ENCODE data around the gene CERCAM.
A peak's percentile ranks its signal among the peaks of the same experiment; 100 is the strongest.
"Not testable (repeated sequence)": the region's sequence is repeated elsewhere in the genome, so short reads cannot be mapped to it uniquely, and the experiment has no call there.

Gene CERCAM

DNA sequence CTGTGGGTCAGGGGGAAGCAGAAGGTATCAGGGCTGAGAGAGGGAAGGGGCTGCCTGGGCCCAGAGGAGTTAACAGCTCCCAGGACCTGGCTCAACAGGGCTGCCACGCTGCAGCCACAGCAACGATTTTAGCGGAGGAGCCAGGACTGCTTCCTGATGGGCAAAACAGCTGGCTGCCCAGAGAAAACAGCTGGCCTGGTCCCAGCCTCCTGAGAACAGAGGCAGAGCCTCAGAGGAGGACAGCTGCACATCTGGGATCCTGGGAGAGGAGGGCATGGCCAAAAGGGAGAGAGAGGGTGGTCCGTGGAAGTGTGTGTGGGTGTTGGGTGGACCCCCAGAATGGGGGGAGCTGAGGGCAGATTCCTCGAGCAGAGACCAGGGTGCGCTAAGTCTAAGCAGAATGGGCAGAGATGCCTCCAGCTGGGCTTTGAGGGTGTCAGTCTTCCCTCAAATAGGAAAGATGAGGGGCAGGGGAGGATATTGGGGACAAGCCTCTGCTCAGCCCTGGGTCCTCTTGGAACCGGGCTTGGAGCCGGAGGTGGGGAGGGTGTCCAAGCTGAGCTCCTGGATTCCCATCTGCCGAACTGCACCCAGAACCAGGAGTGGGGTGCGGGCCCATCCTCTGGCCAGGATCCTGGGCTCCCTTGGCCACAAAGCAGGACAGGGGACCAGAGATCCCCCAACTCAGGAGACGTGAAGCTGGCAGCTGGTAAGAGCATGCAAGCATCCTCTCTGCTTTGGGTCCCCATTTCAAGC lies 9.1 kb upstream of the CERCAM start:
- no peak for DNase-seq (ENCODE audit: low read depth, low spot score)
- Histone ChIP-seq H3K9ac (ENCODE audit: insufficient read length) (no peak overlapping the region), H3K27ac (no peak overlapping the region), H3K4me3 (no peak overlapping the region), H3K9me3 (ENCODE audit: low read depth, low read length) (no peaks in the 10 kb centered on the region), H3K36me3 (ENCODE audit: insufficient read depth, low read length) (no peaks in the 10 kb centered on the region)
- no peak for TF ChIP-seq POLR2AphosphoS5 (IDR thresholded peaks at IDR 0.05; ENCODE audit: borderline replicate concordance, low read depth, low read length)
- no peak for TF ChIP-seq EZH2 (IDR thresholded peaks at IDR 0.05)
- TF ChIP-seq FOXP2 (optimal IDR thresholded peaks at IDR 0.05; ENCODE audit: control extremely low read depth, extremely low read length, insufficient read depth) = no peak

DNA sequence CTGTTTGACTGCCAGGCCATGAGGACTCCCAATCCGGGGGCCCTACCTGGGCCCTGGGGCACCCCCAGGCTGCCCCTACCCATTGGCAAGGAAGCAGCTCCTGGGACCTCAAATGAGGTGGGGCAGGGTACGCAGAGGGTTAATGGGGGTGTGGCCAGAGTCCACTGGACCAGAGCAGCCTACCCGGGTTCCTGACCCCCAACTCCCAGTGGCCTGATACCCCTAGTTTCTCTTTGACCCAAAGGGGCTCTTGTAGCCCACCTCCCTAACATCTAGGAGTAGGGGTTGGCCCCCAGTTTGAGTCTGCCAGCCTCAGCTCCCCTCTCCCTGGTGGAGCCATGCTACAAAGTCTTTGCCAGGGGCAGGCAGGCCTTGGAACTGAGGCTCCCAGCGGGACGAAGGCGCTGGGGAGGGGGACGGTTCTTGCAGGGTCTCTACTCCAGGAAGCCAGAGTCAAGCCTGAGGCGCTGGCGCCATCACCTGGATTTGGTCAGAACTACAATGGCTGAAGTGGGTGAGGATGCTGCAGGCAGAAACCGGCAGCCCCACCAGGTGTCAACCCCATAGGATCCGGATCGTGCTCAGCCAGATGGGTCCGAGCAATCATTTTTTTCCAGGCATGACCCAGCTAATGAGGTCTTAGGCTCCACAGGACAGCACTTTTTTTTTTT lies 8.4 kb upstream of the CERCAM start:
- Histone ChIP-seq H3K4me3 (no peak overlapping the region), H3K27ac (no peak overlapping the region), H3K9ac (ENCODE audit: insufficient read length) (no peak overlapping the region), H3K9me3 (ENCODE audit: low read depth, low read length) (no peaks in the 10 kb centered on the region), H3K36me3 (ENCODE audit: insufficient read depth, low read length) (no peaks in the 10 kb centered on the region)
- TF ChIP-seq POLR2AphosphoS5 (IDR thresholded peaks at IDR 0.05; ENCODE audit: borderline replicate concordance, low read depth, low read length) (no peak), FOXP2 (optimal IDR thresholded peaks at IDR 0.05; ENCODE audit: control extremely low read depth, extremely low read length, insufficient read depth) (peak; percentile 15), EZH2 (IDR thresholded peaks at IDR 0.05) (no peak)
- DNase-seq (ENCODE audit: low read depth, low spot score) = no peak

- H3K4me3 ChIP-seq; H3K9ac ChIP-seq (ENCODE audit: insufficient read length); DNase-seq (ENCODE audit: low read depth, low spot score); H3K27ac ChIP-seq; H3K9me3 ChIP-seq (ENCODE audit: low read depth, low read length); H3K36me3 ChIP-seq (ENCODE audit: insufficient read depth, low read length): not testable (repeated sequence)
Measured at GRCh38 chr9:128413728-128414127, 6.9 kb upstream of the CERCAM start.

DNA sequence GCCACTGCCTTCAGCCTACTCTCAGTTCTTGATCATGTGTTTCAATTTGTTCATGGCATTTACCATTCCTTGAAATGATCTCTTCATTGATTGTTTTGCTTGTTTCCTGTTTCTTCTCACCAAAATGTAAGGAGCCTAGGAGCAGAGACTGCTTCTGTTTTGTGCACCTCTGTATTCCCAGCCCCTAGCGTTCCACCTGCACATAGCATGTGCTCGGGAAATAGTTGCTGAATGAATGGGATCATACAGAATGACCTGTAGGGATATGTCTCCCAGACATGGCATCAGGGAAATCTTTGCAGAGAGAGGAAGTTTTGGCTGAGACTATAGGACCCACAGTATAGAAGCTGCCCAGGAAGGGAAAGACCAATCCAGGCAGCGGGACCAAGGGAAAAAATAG lies 6.2 kb upstream of the CERCAM start:
- H3K4me3 ChIP-seq = no peak overlapping the region
- H3K9me3 ChIP-seq (ENCODE audit: low read depth, low read length) = no peaks in the 10 kb centered on the region
- H3K27ac ChIP-seq = no peak overlapping the region
- TF ChIP-seq POLR2AphosphoS5 (IDR thresholded peaks at IDR 0.05; ENCODE audit: borderline replicate concordance, low read depth, low read length) = no peak
- no peak for TF ChIP-seq EZH2 (IDR thresholded peaks at IDR 0.05)
- TF ChIP-seq FOXP2 (optimal IDR thresholded peaks at IDR 0.05; ENCODE audit: control extremely low read depth, extremely low read length, insufficient read depth) = no peak
- H3K36me3 ChIP-seq (ENCODE audit: insufficient read depth, low read length) = no peaks in the 10 kb centered on the region
- no peak overlapping the region for H3K9ac ChIP-seq (ENCODE audit: insufficient read length)
- no peak for DNase-seq (ENCODE audit: low read depth, low spot score)

DNA sequence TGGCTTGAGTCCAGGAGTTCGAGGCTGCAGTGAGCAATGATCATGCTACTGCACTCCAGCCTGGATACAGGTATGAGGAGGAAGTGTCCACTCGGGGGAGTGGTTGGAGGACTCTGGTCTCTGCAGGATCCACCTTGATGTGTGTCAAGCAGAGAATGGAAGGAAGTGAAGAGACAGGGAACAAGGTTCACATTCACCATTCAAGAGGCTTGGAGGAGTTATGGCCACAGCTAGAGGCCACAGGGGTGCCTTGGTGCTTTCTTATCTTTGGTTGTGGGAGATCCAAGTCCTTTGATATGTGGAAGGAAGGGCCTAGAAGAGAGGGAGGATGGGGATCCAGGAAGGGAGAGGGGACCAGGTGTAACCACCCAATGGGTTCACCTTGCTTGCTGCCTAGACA lies 5.4 kb upstream of the CERCAM start:
- no peak overlapping the region for H3K9ac ChIP-seq (ENCODE audit: insufficient read length)
- H3K36me3 ChIP-seq (ENCODE audit: insufficient read depth, low read length) = no peaks in the 10 kb centered on the region
- TF ChIP-seq EZH2 (IDR thresholded peaks at IDR 0.05) (no peak), POLR2AphosphoS5 (IDR thresholded peaks at IDR 0.05; ENCODE audit: borderline replicate concordance, low read depth, low read length) (no peak), FOXP2 (optimal IDR thresholded peaks at IDR 0.05; ENCODE audit: control extremely low read depth, extremely low read length, insufficient read depth) (no peak)
- no peaks in the 10 kb centered on the region for H3K9me3 ChIP-seq (ENCODE audit: low read depth, low read length)
- H3K4me3 ChIP-seq = no peak overlapping the region
- H3K27ac ChIP-seq = no peak overlapping the region
- no peak for DNase-seq (ENCODE audit: low read depth, low spot score)

GRCh38 chr9:128416014-128416413 lies 4.6 kb upstream of the CERCAM start:
- Histone ChIP-seq H3K9me3 (ENCODE audit: low read depth, low read length) (no peaks in the 10 kb centered on the region), H3K36me3 (ENCODE audit: insufficient read depth, low read length) (no peaks in the 10 kb centered on the region), H3K4me3 (peak overlapping the region; percentile 50), H3K9ac (ENCODE audit: insufficient read length) (no peak overlapping the region), H3K27ac (peak overlapping the region; percentile 61)
- DNase-seq (ENCODE audit: low read depth, low spot score) = no peak
- TF ChIP-seq FOXP2 (optimal IDR thresholded peaks at IDR 0.05; ENCODE audit: control extremely low read depth, extremely low read length, insufficient read depth) (no peak), POLR2AphosphoS5 (IDR thresholded peaks at IDR 0.05; ENCODE audit: borderline replicate concordance, low read depth, low read length) (no peak), EZH2 (IDR thresholded peaks at IDR 0.05) (no peak)

- TF ChIP-seq POLR2AphosphoS5 (IDR thresholded peaks at IDR 0.05; ENCODE audit: borderline replicate concordance, low read depth, low read length) (no peak), EZH2 (IDR thresholded peaks at IDR 0.05) (no peak), FOXP2 (optimal IDR thresholded peaks at IDR 0.05; ENCODE audit: control extremely low read depth, extremely low read length, insufficient read depth) (no peak)
- Histone ChIP-seq H3K9me3 (ENCODE audit: low read depth, low read length) (no peaks in the 10 kb centered on the region), H3K36me3 (ENCODE audit: insufficient read depth, low read length) (no peaks in the 10 kb centered on the region), H3K9ac (ENCODE audit: insufficient read length) (no peak overlapping the region), H3K4me3 (peak overlapping the region; percentile 50), H3K27ac (peak overlapping the region; percentile 61)
- DNase-seq (ENCODE audit: low read depth, low spot score) = no peak
Measured at GRCh38 chr9:128416432-128417019, 4.1 kb upstream of the CERCAM start.

- H3K9ac ChIP-seq (ENCODE audit: insufficient read length) = peak overlapping the region; percentile 51
- H3K36me3 ChIP-seq (ENCODE audit: insufficient read depth, low read length) = no peaks in the 10 kb centered on the region
- peak overlapping the region; percentile 60; the same call in 1 of the 2 replicates for H3K27ac ChIP-seq
- DNase-seq (ENCODE audit: low read depth, low spot score) = peak; percentile 51
- H3K9me3 ChIP-seq (ENCODE audit: low read depth, low read length) = no peaks in the 10 kb centered on the region
- peak overlapping the region; percentile 66 for H3K4me3 ChIP-seq
- TF ChIP-seq EZH2 (IDR thresholded peaks at IDR 0.05) (no peak), POLR2AphosphoS5 (IDR thresholded peaks at IDR 0.05; ENCODE audit: borderline replicate concordance, low read depth, low read length) (peak; percentile 47; the same call in 1 of the 2 replicates), FOXP2 (optimal IDR thresholded peaks at IDR 0.05; ENCODE audit: control extremely low read depth, extremely low read length, insufficient read depth) (no peak)
Measured at GRCh38 chr9:128419061-128419925, 1.4 kb upstream of the CERCAM start.

All from SK-N-MC (cell line).